GM23338 (cell line): ENCODE measurements around the gene RPL26.

Experiments
- CREB1 ChIP-seq: fragments of 250-450 bp; sonication (Bioruptor Pico); IDR thresholded peaks from 2 replicates; pipeline ENCODE4 v1.5.0; 2020; ENCODE audit warnings: low read depth, mild to moderate bottlenecking, moderate library complexity
- CTCF ChIP-seq, 2 experiments: fragments of 200-600 bp in 1 of 2; sonication (generic) in 1 of 2; conservative IDR thresholded peaks; 2 replicates each; pipeline versions ENCODE4 v1.5.1 to v1.6.1; 2016 to 2017; ENCODE audit warnings: antibody characterized with exemption in 2 of 2, low read depth in 2 of 2, mild to moderate bottlenecking in 2 of 2, moderate library complexity in 1 of 2
- ETS1 ChIP-seq: IDR thresholded peaks from 2 replicates; pipeline ENCODE4 v1.6.1; 2016; ENCODE audit warnings: antibody characterized with exemption
- EZH2 ChIP-seq: fragments of 200-600 bp; sonication (generic); IDR thresholded peaks from one replicate; pipeline ENCODE4 v1.8.0; 2017; ENCODE audit warnings: antibody characterized with exemption, mild to moderate bottlenecking, low read depth; ENCODE audit not compliant: unreplicated experiment
- EZH2phosphoT487 ChIP-seq: fragments of 200-600 bp; sonication (generic); IDR thresholded peaks from one replicate; pipeline ENCODE4 v1.8.1; 2018; ENCODE audit warnings: antibody characterized with exemption; ENCODE audit not compliant: unreplicated experiment
- POLR2AphosphoS5 ChIP-seq: IDR thresholded peaks from 2 replicates; pipeline ENCODE4 v1.6.1; 2016; ENCODE audit warnings: antibody characterized with exemption, low read depth
- REST ChIP-seq: IDR thresholded peaks from one replicate; pipeline ENCODE4 v1.6.1; 2018; ENCODE audit warnings: antibody characterized with exemption; ENCODE audit not compliant: unreplicated experiment

GRCh38 chr17:8360260-8360659, 22.7 kb downstream of the RPL26 start:
- TF ChIP-seq CTCF (conservative IDR thresholded peaks at IDR 0.05; ENCODE audit: low read depth in 2 of 2) (no peak), POLR2AphosphoS5 (no peak), REST (no peak), EZH2phosphoT487 (no peak), EZH2 (no peak), CREB1 (no peak), ETS1 (no peak)
